ENCODE measurements around the gene VWF. TPM values are rescaled to one million over a fixed set of nuclear protein-coding genes. Genes with fewer than 3 reads are reported as not detected.

VWF gene
- total and polyA plus RNA-seq, 2 experiments from 2014 or later, result 0.42 to 0.56 TPM

DNA sequence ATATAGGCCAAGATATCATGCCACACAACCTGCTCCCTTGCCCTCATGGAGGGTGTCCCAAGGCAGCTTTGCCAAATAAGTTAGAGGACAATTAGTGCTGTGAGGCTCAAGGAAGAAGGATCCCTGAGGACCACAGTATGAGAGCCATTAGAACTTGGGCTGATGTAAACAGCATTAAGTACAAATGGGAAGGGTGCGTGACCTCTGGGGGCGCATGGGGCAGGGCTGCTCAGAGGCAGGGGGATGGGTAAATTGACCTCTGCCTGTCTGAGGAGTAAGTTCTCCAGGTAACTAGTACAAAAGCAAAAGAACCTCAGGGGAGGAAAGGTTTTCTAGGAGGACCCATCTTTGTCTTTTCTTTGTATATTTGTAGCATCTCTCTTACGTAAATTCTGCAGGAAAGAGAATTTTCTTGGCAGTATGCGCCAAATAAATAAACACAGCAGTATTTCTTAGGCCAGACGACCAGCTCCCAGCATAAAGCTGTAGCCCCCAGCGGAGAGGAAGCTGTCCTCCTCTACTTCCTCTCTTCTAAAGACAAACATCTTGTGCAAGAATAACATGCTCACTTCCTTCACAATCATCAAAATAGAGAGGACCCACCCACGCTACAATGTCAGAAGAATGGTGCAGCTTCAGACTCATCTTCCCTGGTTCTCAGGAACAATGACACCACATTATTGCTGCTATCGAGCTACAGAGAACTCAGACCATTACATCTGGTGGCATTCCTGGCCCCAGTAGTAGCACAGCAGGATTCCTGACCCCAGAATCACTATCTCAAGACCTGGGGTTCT is 16.4 kb upstream of the VWF start:
- peaks cover 5% of the 10 kb centered on the region for H3K27me3 Mint-ChIP-seq (ENCODE audit: insufficient read depth, low read depth, poor library complexity)
- no peak overlapping the region for H2AFZ ChIP-seq
- no peak for ATAC-seq

More for the DNA sequence above, 16.4 kb upstream of the VWF start:
- Mint-ChIP-seq H3K4me1 (peaks cover 14% of the 10 kb centered on the region), H3K9me3 (no peaks in the 10 kb centered on the region; the same call in 2 of the 3 replicates), H3K4me3 (no peak overlapping the region), H3K36me3 (ENCODE audit: low read depth) (no peaks in the 10 kb centered on the region; the same call in 2 of the 3 replicates), H3K27ac (no peak overlapping the region; the same call in 1 of the 2 replicates)
- no peaks in the 10 kb centered on the region for H3K27me3 ChIP-seq (ENCODE audit: insufficient read depth)
- no peak for DNase-seq (ENCODE audit: low spot score)
- H3K4me3 ChIP-seq, result no peak overlapping the region
- no peaks in the 10 kb centered on the region for H3K4me1 ChIP-seq (ENCODE audit: insufficient read depth)
- H3K79me2 ChIP-seq (replicated peaks; ENCODE audit: insufficient read depth), result no peaks in the 10 kb centered on the region
- H3F3A ChIP-seq (replicated peaks; ENCODE audit: low read depth), result no peaks in the 10 kb centered on the region
- H3K27ac ChIP-seq (ENCODE audit: low read depth), result no peak overlapping the region
- no peaks in the 10 kb centered on the region for H3K9me2 ChIP-seq (ENCODE audit: insufficient read depth)
- H3K36me3 ChIP-seq (ENCODE audit: insufficient read depth), result no peaks in the 10 kb centered on the region
- no peaks in the 10 kb centered on the region for H4K20me1 ChIP-seq (replicated peaks; ENCODE audit: insufficient read depth)
- no peak for TF ChIP-seq STAT1 (IDR thresholded peaks at IDR 0.05; ENCODE audit: unreplicated experiment)
- no peak for TF ChIP-seq EZH2phosphoT487 (IDR thresholded peaks at IDR 0.05; ENCODE audit: unreplicated experiment)
- TF ChIP-seq POLR2AphosphoS5 (IDR thresholded peaks at IDR 0.05; ENCODE audit: low read depth), result no peak
- TF ChIP-seq, protein P1, sequence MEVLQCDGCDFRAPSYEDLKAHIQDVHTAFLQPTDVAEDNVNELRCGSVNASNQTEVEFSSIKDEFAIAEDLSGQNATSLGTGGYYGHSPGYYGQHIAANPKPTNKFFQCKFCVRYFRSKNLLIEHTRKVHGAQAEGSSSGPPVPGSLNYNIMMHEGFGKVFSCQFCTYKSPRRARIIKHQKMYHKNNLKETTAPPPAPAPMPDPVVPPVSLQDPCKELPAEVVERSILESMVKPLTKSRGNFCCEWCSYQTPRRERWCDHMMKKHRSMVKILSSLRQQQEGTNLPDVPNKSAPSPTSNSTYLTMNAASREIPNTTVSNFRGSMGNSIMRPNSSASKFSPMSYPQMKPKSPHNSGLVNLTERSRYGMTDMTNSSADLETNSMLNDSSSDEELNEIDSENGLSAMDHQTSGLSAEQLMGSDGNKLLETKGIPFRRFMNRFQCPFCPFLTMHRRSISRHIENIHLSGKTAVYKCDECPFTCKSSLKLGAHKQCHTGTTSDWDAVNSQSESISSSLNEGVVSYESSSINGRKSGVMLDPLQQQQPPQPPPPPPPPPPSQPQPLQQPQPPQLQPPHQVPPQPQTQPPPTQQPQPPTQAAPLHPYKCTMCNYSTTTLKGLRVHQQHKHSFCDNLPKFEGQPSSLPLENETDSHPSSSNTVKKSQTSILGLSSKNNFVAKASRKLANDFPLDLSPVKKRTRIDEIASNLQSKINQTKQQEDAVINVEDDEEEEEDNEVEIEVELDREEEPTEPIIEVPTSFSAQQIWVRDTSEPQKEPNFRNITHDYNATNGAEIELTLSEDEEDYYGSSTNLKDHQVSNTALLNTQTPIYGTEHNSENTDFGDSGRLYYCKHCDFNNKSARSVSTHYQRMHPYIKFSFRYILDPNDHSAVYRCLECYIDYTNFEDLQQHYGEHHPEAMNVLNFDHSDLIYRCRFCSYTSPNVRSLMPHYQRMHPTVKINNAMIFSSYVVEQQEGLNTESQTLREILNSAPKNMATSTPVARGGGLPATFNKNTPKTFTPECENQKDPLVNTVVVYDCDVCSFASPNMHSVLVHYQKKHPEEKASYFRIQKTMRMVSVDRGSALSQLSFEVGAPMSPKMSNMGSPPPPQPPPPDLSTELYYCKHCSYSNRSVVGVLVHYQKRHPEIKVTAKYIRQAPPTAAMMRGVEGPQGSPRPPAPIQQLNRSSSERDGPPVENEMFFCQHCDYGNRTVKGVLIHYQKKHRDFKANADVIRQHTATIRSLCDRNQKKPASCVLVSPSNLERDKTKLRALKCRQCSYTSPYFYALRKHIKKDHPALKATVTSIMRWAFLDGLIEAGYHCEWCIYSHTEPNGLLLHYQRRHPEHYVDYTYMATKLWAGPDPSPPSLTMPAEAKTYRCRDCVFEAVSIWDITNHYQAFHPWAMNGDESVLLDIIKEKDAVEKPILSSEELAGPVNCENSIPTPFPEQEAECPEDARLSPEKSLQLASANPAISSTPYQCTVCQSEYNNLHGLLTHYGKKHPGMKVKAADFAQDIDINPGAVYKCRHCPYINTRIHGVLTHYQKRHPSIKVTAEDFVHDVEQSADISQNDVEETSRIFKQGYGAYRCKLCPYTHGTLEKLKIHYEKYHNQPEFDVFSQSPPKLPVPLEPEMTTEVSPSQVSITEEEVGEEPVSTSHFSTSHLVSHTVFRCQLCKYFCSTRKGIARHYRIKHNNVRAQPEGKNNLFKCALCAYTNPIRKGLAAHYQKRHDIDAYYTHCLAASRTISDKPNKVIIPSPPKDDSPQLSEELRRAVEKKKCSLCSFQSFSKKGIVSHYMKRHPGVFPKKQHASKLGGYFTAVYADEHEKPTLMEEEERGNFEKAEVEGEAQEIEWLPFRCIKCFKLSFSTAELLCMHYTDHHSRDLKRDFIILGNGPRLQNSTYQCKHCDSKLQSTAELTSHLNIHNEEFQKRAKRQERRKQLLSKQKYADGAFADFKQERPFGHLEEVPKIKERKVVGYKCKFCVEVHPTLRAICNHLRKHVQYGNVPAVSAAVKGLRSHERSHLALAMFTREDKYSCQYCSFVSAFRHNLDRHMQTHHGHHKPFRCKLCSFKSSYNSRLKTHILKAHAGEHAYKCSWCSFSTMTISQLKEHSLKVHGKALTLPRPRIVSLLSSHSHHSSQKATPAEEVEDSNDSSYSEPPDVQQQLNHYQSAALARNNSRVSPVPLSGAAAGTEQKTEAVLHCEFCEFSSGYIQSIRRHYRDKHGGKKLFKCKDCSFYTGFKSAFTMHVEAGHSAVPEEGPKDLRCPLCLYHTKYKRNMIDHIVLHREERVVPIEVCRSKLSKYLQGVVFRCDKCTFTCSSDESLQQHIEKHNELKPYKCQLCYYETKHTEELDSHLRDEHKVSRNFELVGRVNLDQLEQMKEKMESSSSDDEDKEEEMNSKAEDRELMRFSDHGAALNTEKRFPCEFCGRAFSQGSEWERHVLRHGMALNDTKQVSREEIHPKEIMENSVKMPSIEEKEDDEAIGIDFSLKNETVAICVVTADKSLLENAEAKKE (CRISPR knock-in tag; IDR thresholded peaks at IDR 0.05), result no peak
- TF ChIP-seq ZNF114 (CRISPR knock-in tag; IDR thresholded peaks at IDR 0.05), result no peak
- TF ChIP-seq NANOG (IDR thresholded peaks at IDR 0.05; ENCODE audit: borderline replicate concordance), result no peak
- TF ChIP-seq JUNB (IDR thresholded peaks at IDR 0.05; ENCODE audit: unreplicated experiment), result no peak
- TF ChIP-seq, protein P2, sequence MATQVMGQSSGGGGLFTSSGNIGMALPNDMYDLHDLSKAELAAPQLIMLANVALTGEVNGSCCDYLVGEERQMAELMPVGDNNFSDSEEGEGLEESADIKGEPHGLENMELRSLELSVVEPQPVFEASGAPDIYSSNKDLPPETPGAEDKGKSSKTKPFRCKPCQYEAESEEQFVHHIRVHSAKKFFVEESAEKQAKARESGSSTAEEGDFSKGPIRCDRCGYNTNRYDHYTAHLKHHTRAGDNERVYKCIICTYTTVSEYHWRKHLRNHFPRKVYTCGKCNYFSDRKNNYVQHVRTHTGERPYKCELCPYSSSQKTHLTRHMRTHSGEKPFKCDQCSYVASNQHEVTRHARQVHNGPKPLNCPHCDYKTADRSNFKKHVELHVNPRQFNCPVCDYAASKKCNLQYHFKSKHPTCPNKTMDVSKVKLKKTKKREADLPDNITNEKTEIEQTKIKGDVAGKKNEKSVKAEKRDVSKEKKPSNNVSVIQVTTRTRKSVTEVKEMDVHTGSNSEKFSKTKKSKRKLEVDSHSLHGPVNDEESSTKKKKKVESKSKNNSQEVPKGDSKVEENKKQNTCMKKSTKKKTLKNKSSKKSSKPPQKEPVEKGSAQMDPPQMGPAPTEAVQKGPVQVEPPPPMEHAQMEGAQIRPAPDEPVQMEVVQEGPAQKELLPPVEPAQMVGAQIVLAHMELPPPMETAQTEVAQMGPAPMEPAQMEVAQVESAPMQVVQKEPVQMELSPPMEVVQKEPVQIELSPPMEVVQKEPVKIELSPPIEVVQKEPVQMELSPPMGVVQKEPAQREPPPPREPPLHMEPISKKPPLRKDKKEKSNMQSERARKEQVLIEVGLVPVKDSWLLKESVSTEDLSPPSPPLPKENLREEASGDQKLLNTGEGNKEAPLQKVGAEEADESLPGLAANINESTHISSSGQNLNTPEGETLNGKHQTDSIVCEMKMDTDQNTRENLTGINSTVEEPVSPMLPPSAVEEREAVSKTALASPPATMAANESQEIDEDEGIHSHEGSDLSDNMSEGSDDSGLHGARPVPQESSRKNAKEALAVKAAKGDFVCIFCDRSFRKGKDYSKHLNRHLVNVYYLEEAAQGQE (IDR thresholded peaks at IDR 0.05; ENCODE audit: unreplicated experiment), result no peak
- no peak for TF ChIP-seq EZH2 (IDR thresholded peaks at IDR 0.05; ENCODE audit: low read depth, unreplicated experiment)
- TF ChIP-seq CREB1 (CRISPR knock-in tag; IDR thresholded peaks at IDR 0.05; ENCODE audit: low read depth), result no peak
- TF ChIP-seq ZNF331 (CRISPR knock-in tag; IDR thresholded peaks at IDR 0.05; ENCODE audit: low read depth), result no peak
- TF ChIP-seq, protein P3, sequence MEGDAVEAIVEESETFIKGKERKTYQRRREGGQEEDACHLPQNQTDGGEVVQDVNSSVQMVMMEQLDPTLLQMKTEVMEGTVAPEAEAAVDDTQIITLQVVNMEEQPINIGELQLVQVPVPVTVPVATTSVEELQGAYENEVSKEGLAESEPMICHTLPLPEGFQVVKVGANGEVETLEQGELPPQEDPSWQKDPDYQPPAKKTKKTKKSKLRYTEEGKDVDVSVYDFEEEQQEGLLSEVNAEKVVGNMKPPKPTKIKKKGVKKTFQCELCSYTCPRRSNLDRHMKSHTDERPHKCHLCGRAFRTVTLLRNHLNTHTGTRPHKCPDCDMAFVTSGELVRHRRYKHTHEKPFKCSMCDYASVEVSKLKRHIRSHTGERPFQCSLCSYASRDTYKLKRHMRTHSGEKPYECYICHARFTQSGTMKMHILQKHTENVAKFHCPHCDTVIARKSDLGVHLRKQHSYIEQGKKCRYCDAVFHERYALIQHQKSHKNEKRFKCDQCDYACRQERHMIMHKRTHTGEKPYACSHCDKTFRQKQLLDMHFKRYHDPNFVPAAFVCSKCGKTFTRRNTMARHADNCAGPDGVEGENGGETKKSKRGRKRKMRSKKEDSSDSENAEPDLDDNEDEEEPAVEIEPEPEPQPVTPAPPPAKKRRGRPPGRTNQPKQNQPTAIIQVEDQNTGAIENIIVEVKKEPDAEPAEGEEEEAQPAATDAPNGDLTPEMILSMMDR (conservative IDR thresholded peaks at IDR 0.05; ENCODE audit: low read depth in 2 of 2), result no peak
- TF ChIP-seq, protein P4, sequence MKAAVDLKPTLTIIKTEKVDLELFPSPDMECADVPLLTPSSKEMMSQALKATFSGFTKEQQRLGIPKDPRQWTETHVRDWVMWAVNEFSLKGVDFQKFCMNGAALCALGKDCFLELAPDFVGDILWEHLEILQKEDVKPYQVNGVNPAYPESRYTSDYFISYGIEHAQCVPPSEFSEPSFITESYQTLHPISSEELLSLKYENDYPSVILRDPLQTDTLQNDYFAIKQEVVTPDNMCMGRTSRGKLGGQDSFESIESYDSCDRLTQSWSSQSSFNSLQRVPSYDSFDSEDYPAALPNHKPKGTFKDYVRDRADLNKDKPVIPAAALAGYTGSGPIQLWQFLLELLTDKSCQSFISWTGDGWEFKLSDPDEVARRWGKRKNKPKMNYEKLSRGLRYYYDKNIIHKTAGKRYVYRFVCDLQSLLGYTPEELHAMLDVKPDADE (IDR thresholded peaks at IDR 0.05), result no peak
- no peak overlapping the region for H3K4me2 ChIP-seq
